Measurements from ENCODE around the gene CORO2B.

CORO2B gene

GRCh38 chr15:68582864-68583263, 4.1 kb downstream of the CORO2B start:
- DNase-seq (ENCODE audit: low spot score), result no peak
- TF ChIP-seq CTCF (IDR thresholded peaks at IDR 0.05; ENCODE audit: borderline replicate concordance, control extremely low read depth, extremely low read depth, insufficient read depth, missing control alignments), result no peak
- in situ Hi-C loops (cut with MboI; ENCODE audit: low sequenced_read_pairs, unreplicated experiment), result no loop called here

- no peak for TF ChIP-seq CTCF (IDR thresholded peaks at IDR 0.05; ENCODE audit: borderline replicate concordance, control extremely low read depth, extremely low read depth, insufficient read depth, missing control alignments)
- DNase-seq (ENCODE audit: low spot score), result no peak
- in situ Hi-C loops (cut with MboI; ENCODE audit: low sequenced_read_pairs, unreplicated experiment), result no loop called here
These were observed 4.5 kb downstream of the CORO2B start for GRCh38 chr15:68583321-68583720.

- no peak for TF ChIP-seq CTCF (IDR thresholded peaks at IDR 0.05; ENCODE audit: borderline replicate concordance, control extremely low read depth, extremely low read depth, insufficient read depth, missing control alignments)
- DNase-seq (ENCODE audit: low spot score), result no peak
- in situ Hi-C loops (cut with MboI; ENCODE audit: low sequenced_read_pairs, unreplicated experiment), result no loop called here
These were observed 5.4 kb downstream of the CORO2B start for GRCh38 chr15:68583936-68584755.

GRCh38 chr15:68584756-68585573, 6.2 kb downstream of the CORO2B start:
- no peak for TF ChIP-seq CTCF (IDR thresholded peaks at IDR 0.05; ENCODE audit: borderline replicate concordance, control extremely low read depth, extremely low read depth, insufficient read depth, missing control alignments)
- DNase-seq (ENCODE audit: low spot score), result no peak
- in situ Hi-C loops (cut with MboI; ENCODE audit: low sequenced_read_pairs, unreplicated experiment), result no loop called here

GRCh38 chr15:68585574-68586273, 6.9 kb downstream of the CORO2B start:
- TF ChIP-seq CTCF (IDR thresholded peaks at IDR 0.05; ENCODE audit: borderline replicate concordance, control extremely low read depth, extremely low read depth, insufficient read depth, missing control alignments), result no peak
- in situ Hi-C loops (cut with MboI; ENCODE audit: low sequenced_read_pairs, unreplicated experiment), result no loop called here
- no peak for DNase-seq (ENCODE audit: low spot score)

GRCh38 chr15:68586274-68586961, 7.6 kb downstream of the CORO2B start:
- no peak for DNase-seq (ENCODE audit: low spot score)
- in situ Hi-C loops (cut with MboI; ENCODE audit: low sequenced_read_pairs, unreplicated experiment), result no loop called here

More at GRCh38 chr15:68586274-68586961, 7.6 kb downstream of the CORO2B start:
- no peak for TF ChIP-seq CTCF (IDR thresholded peaks at IDR 0.05; ENCODE audit: borderline replicate concordance, control extremely low read depth, extremely low read depth, insufficient read depth, missing control alignments)
